ENCODE measurements around the gene MOV10L1. TPM values are rescaled to one million over a fixed set of nuclear protein-coding genes. Genes with fewer than 3 reads are reported as not detected.

The MOV10L1 gene
- total RNA-seq, 6 experiments from 2014 or later = 0.21 to 0.31 (median 0.24) TPM; not detected in 2

- Histone ChIP-seq H3K4me3 (no peak overlapping the region), H3K27me3 (no peaks in the 10 kb centered on the region), H3K4me1 (peaks cover 0 to 24% (median 11%) of the 10 kb centered on the region in 4 donors), H3K27ac (no peak overlapping the region), H3K9me3 (no peaks in the 10 kb centered on the region), H3K36me3 (no peaks in the 10 kb centered on the region)
- ATAC-seq (peak in 1 of 4 donors; percentile 8), DNase-seq (no peak)
- intact Hi-C loops (cut with DNase I) = no loop called here
- no peak for TF ChIP-seq POLR2A (IDR thresholded peaks at IDR 0.05)
- TF ChIP-seq, protein P1, sequence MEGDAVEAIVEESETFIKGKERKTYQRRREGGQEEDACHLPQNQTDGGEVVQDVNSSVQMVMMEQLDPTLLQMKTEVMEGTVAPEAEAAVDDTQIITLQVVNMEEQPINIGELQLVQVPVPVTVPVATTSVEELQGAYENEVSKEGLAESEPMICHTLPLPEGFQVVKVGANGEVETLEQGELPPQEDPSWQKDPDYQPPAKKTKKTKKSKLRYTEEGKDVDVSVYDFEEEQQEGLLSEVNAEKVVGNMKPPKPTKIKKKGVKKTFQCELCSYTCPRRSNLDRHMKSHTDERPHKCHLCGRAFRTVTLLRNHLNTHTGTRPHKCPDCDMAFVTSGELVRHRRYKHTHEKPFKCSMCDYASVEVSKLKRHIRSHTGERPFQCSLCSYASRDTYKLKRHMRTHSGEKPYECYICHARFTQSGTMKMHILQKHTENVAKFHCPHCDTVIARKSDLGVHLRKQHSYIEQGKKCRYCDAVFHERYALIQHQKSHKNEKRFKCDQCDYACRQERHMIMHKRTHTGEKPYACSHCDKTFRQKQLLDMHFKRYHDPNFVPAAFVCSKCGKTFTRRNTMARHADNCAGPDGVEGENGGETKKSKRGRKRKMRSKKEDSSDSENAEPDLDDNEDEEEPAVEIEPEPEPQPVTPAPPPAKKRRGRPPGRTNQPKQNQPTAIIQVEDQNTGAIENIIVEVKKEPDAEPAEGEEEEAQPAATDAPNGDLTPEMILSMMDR (IDR thresholded peaks at IDR 0.05) = no peak
- 80% methylated on average over 5 of the region's 15 CpGs for WGBS (ENCODE audit: insufficient coverage, low coverage, low lambda C conversion rate, missing lambda C conversion rate)
Measured at GRCh38 chr22:50139843-50140415, 50.1 kb downstream of the MOV10L1 start.

- no peak overlapping the region for H3K27ac ChIP-seq
- no peaks in the 10 kb centered on the region for H3K27me3 ChIP-seq
- H3K9me3 ChIP-seq = no peaks in the 10 kb centered on the region
- ATAC-seq (peak; percentile 55 to 69 (median 62)), DNase-seq (no peak)
- H3K4me1 ChIP-seq = peaks cover 0 to 28% (median 12%) of the 10 kb centered on the region in 4 donors
- no peaks in the 10 kb centered on the region for H3K36me3 ChIP-seq
- no peak overlapping the region for H3K4me3 ChIP-seq
- intact Hi-C loops (cut with DNase I) = no loop called here
- WGBS (ENCODE audit: insufficient coverage, low coverage, low lambda C conversion rate, missing lambda C conversion rate) = 41% methylated on average over 3 of the region's 3 CpGs
- TF ChIP-seq, protein P1 (IDR thresholded peaks at IDR 0.05) = no peak
- no peak for TF ChIP-seq POLR2A (IDR thresholded peaks at IDR 0.05)
Measured at GRCh38 chr22:50140615-50141014, 50.8 kb downstream of the MOV10L1 start.

- Histone ChIP-seq H3K9me3 (no peaks in the 10 kb centered on the region), H3K36me3 (no peaks in the 10 kb centered on the region), H3K27ac (no peak overlapping the region), H3K4me3 (no peak overlapping the region), H3K4me1 (peaks cover 0 to 37% (median 17%) of the 10 kb centered on the region in 4 donors), H3K27me3 (no peaks in the 10 kb centered on the region)
- DNase-seq = no peak
- WGBS (ENCODE audit: insufficient coverage, low coverage, low lambda C conversion rate, missing lambda C conversion rate) = 61% methylated on average over 6 of the region's 6 CpGs
- ATAC-seq = peak; percentile 35 to 57 (median 45)
- intact Hi-C loops (cut with DNase I) = no loop called here
- TF ChIP-seq POLR2A (IDR thresholded peaks at IDR 0.05) = no peak
- TF ChIP-seq, protein P1 (IDR thresholded peaks at IDR 0.05) = no peak
Measured at GRCh38 chr22:50141462-50141861, 51.7 kb downstream of the MOV10L1 start.

GRCh38 chr22:50141891-50142363 is 52.1 kb downstream of the MOV10L1 start:
- DNase-seq (no peak), ATAC-seq (peak; percentile 2 to 52 (median 19))

More at GRCh38 chr22:50141891-50142363, 52.1 kb downstream of the MOV10L1 start:
- H3K9me3 ChIP-seq = no peaks in the 10 kb centered on the region
- no peak overlapping the region for H3K4me3 ChIP-seq
- TF ChIP-seq POLR2A (IDR thresholded peaks at IDR 0.05) = no peak
- TF ChIP-seq, protein P1 (IDR thresholded peaks at IDR 0.05) = no peak
- H3K36me3 ChIP-seq = no peaks in the 10 kb centered on the region
- H3K27ac ChIP-seq = no peak overlapping the region
- intact Hi-C loops (cut with DNase I) = no loop called here
- peaks cover 0 to 41% (median 18%) of the 10 kb centered on the region in 4 donors for H3K4me1 ChIP-seq
- H3K27me3 ChIP-seq = no peaks in the 10 kb centered on the region
- WGBS (ENCODE audit: insufficient coverage, low coverage, low lambda C conversion rate, missing lambda C conversion rate) = 15% methylated on average over 11 of the region's 11 CpGs
